Peyer's patch (tissue), 4 donors: Measurements from ENCODE around the gene BRINP2. TPM values are rescaled to one million over a fixed set of nuclear protein-coding genes. Genes with fewer than 3 reads are reported as not detected.

ENCODE experiments used
- DNase-seq, 3 donors: peaks; one replicate each; pipeline ENCODE4 v3.0.0-alpha.2; 2017 to 2019
- H3K27ac ChIP-seq, 4 donors: fragments of 200-600 bp; sonication (generic); one replicate each; pipeline ENCODE4 v1.5.1; 2016 to 2019
- H3K27me3 ChIP-seq, 2 donors: fragments of 200-600 bp; sonication (generic); one replicate each; pipeline ENCODE4 v1.5.1; 2019
- H3K36me3 ChIP-seq, 3 donors: fragments of 200-600 bp; sonication (generic); one replicate each; pipeline ENCODE4 v1.5.1; 2016 to 2019
- H3K4me1 ChIP-seq, 4 donors: fragments of 200-600 bp; sonication (generic); one replicate each; pipeline ENCODE4 v1.5.1; 2016 to 2019
- H3K4me3 ChIP-seq, 4 donors: fragments of 200-600 bp; sonication (generic); 1 replicate in 3 of 4; 2 replicates in 1 of 4; pipeline ENCODE4 v1.5.1; 2016 to 2019; ENCODE audit warnings: mild to moderate bottlenecking in 1 of 4
- H3K9me3 ChIP-seq, 4 donors: fragments of 200-600 bp; sonication (generic); one replicate each; pipeline ENCODE4 v1.5.1; 2016 to 2019; ENCODE audit warnings: mild to moderate bottlenecking in 1 of 4
- CTCF ChIP-seq, 6 experiments: fragments of 450-650 bp in 4 of 6; fragments of 200-600 bp in 2 of 6; sonication (generic) in 1 of 6; IDR thresholded peaks; one replicate each; pipeline ENCODE4 v1.5.1; 2017 to 2019; ENCODE audit warnings: antibody characterized with exemption in 6 of 6, mild to moderate bottlenecking in 3 of 6, moderate library complexity in 1 of 6
- POLR2A ChIP-seq, 2 donors: fragments of 450-650 bp; IDR thresholded peaks; one replicate each; pipeline ENCODE4 v1.5.1; 2017; ENCODE audit warnings: antibody characterized with exemption in 2 of 2, mild to moderate bottlenecking in 2 of 2, moderate library complexity in 2 of 2
- total RNA-seq, 4 donors: library from RNA; depleted of rRNA; stranded (reverse); fragments of >200 nt; gene quantifications; one replicate each; pipeline ENCODE4 v1.1.0, GENCODE V29; 2016

The BRINP2 gene
- total RNA-seq, 4 donors from 2014 or later: not detected

- Histone ChIP-seq H3K4me3 (no peak overlapping the region), H3K27me3 (no peaks in the 10 kb centered on the region), H3K27ac (no peak overlapping the region), H3K4me1 (no peaks in the 10 kb centered on the region), H3K9me3 (no peaks in the 10 kb centered on the region), H3K36me3 (no peaks in the 10 kb centered on the region)
- no peak for TF ChIP-seq POLR2A (IDR thresholded peaks at IDR 0.05)
- TF ChIP-seq CTCF (IDR thresholded peaks at IDR 0.05): no peak
- no peak for DNase-seq
These were observed 40.3 kb upstream of the BRINP2 start for GRCh38 chr1:177130451-177130945.

DNA sequence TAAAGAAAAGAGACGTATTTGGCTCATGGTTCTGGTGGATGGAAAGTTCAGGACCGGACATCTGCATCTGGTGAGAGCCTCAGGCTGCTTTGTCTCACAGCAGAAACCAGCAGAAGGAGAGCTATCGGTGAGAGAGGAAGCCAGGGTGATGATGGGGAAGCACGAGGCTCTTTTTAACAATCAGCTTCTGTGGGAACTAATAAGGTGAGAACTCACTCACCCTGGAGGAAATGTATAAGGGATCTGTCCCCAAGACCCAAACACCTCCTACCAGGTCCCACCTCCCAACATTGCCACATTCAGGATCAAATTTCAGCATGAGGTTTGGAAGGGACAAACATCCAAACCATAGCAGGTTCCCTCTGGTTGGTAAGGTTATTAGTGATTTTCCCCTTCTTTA, 39.0 kb upstream of the BRINP2 start:
- Histone ChIP-seq H3K9me3 (no peaks in the 10 kb centered on the region), H3K27ac (no peak overlapping the region), H3K4me3 (no peak overlapping the region), H3K27me3 (no peaks in the 10 kb centered on the region), H3K4me1 (no peaks in the 10 kb centered on the region), H3K36me3 (no peaks in the 10 kb centered on the region)
- no peak for DNase-seq
- no peak for TF ChIP-seq POLR2A (IDR thresholded peaks at IDR 0.05)
- TF ChIP-seq CTCF (IDR thresholded peaks at IDR 0.05): no peak

DNA sequence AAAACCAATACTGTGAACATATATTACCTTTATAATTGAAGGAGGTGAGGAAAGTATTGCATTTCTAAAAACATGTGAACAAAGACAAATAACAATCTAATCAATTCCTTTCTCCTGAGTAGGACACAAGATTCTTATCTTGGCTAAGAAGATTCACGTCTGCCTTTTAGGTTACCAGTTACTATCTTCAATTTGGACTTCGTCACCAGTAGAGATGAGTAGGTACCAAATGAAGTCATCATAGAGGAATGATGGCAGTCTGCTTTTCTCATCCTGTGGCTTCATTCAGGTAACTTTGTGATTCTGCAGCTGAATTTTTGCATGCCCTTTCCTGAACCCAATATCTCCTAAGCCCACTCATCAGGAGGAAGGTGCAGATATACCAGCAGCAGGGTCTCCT, 38.6 kb upstream of the BRINP2 start:
- Histone ChIP-seq H3K27ac (no peak overlapping the region), H3K36me3 (no peaks in the 10 kb centered on the region), H3K4me1 (no peaks in the 10 kb centered on the region), H3K9me3 (no peaks in the 10 kb centered on the region), H3K4me3 (no peak overlapping the region), H3K27me3 (no peaks in the 10 kb centered on the region)
- TF ChIP-seq POLR2A (IDR thresholded peaks at IDR 0.05): no peak
- no peak for TF ChIP-seq CTCF (IDR thresholded peaks at IDR 0.05)
- DNase-seq: no peak

- H3K4me3 ChIP-seq: no peak overlapping the region
- no peaks in the 10 kb centered on the region for H3K36me3 ChIP-seq
- H3K9me3 ChIP-seq: no peaks in the 10 kb centered on the region
- H3K4me1 ChIP-seq: no peaks in the 10 kb centered on the region
- DNase-seq: no peak
- no peak overlapping the region for H3K27ac ChIP-seq
- no peaks in the 10 kb centered on the region for H3K27me3 ChIP-seq
- TF ChIP-seq CTCF (IDR thresholded peaks at IDR 0.05): no peak
- TF ChIP-seq POLR2A (IDR thresholded peaks at IDR 0.05): no peak
These were observed 36.7 kb upstream of the BRINP2 start for GRCh38 chr1:177133977-177134538.

- no peak for DNase-seq
- H3K9me3 ChIP-seq: no peaks in the 10 kb centered on the region
- no peaks in the 10 kb centered on the region for H3K36me3 ChIP-seq
- TF ChIP-seq CTCF (IDR thresholded peaks at IDR 0.05) (no peak), POLR2A (IDR thresholded peaks at IDR 0.05) (no peak)
- no peak overlapping the region for H3K27ac ChIP-seq
- H3K27me3 ChIP-seq: no peaks in the 10 kb centered on the region
- H3K4me1 ChIP-seq: no peaks in the 10 kb centered on the region
- no peak overlapping the region for H3K4me3 ChIP-seq
These were observed 35.5 kb upstream of the BRINP2 start for GRCh38 chr1:177135250-177135649.

DNA sequence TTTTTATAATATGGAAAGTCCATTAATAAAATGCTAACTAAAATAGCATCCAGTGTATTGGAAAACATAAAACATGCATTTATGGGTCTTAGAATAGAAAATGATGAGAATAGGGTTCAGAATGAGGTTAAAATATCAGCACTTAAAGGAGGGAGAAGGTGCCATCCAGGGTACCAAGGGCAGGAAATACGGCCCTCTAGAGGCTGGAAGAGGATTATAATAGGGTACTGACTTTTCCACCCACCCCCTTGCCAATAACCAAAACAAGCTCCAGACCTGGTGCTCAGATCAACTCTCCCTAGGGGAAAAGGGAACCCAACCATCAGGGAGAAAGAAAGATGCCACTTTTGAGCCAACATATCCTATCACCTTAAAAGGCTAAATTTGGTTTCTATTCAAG, 32.9 kb upstream of the BRINP2 start:
- no peaks in the 10 kb centered on the region for H3K9me3 ChIP-seq

More for the DNA sequence above, 32.9 kb upstream of the BRINP2 start:
- Histone ChIP-seq H3K27me3 (no peaks in the 10 kb centered on the region), H3K36me3 (no peaks in the 10 kb centered on the region), H3K4me1 (no peaks in the 10 kb centered on the region), H3K4me3 (no peak overlapping the region), H3K27ac (no peak overlapping the region)
- DNase-seq: no peak
- no peak for TF ChIP-seq CTCF (IDR thresholded peaks at IDR 0.05)
